HepG2 (cell line): ENCODE measurements around the gene POLR1H. TPM values are rescaled to one million over a fixed set of nuclear protein-coding genes. Genes with fewer than 3 reads are reported as not detected.

Experiments
- GABPA ChIP-seq, 2 experiments: IDR thresholded peaks; 2 replicates each; pipeline ENCODE4 v1.6.1; 2011 to 2016; ENCODE audit warnings: low read depth in 2 of 2, low read length in 1 of 2, missing biosample characterization in 1 of 2, missing genetic modification characterization in 1 of 2
- HIC2 ChIP-seq: sonication (generic); formaldehyde crosslinking; IDR thresholded peaks from 2 replicates; pipeline ENCODE4 v1.9.0; 2022; ENCODE audit warnings: low read depth, missing genetic modification reagents
- HMGXB3 ChIP-seq: sonication (generic); formaldehyde crosslinking; IDR thresholded peaks from 2 replicates; pipeline ENCODE4 v1.4.0; 2020; ENCODE audit warnings: missing genetic modification reagents, borderline replicate concordance
- HMGXB4 ChIP-seq, 2 experiments: sonication (generic) in 1 of 2; formaldehyde crosslinking in 1 of 2; IDR thresholded peaks; 2 replicates each; pipeline versions ENCODE4 v1.4.0 to v1.6.1; 2018 to 2020; ENCODE audit warnings: missing genetic modification reagents in 2 of 2, borderline replicate concordance in 1 of 2, low read depth in 1 of 2, mild to moderate bottlenecking in 1 of 2, missing biosample characterization in 1 of 2
- HNF4A ChIP-seq: sonication (generic); formaldehyde crosslinking; IDR thresholded peaks from 2 replicates; pipeline ENCODE4 v1.4.0; 2020; ENCODE audit warnings: missing genetic modification reagents
- IKZF5 ChIP-seq: IDR thresholded peaks from 2 replicates; pipeline ENCODE4 v1.6.1; 2018; ENCODE audit warnings: missing genetic modification reagents, mild to moderate bottlenecking, missing compliant biosample characterization
- KDM1A ChIP-seq: IDR thresholded peaks from 2 replicates; pipeline ENCODE4 v1.6.1; 2016; ENCODE audit warnings: missing compliant biosample characterization
- NR2C2 ChIP-seq: sonication (generic); formaldehyde crosslinking; IDR thresholded peaks from 2 replicates; pipeline ENCODE4 v1.4.0; 2020; ENCODE audit warnings: missing genetic modification reagents, mild to moderate bottlenecking, moderate library complexity, borderline replicate concordance
- YEATS4 ChIP-seq: sonication (generic); formaldehyde crosslinking; IDR thresholded peaks from 2 replicates; pipeline ENCODE4 v1.4.0; 2020; ENCODE audit warnings: missing genetic modification reagents, borderline replicate concordance
- ZFP36L1 ChIP-seq: sonication (generic); formaldehyde crosslinking; IDR thresholded peaks from 2 replicates; pipeline ENCODE4 v1.8.0; 2022; ENCODE audit warnings: mild to moderate bottlenecking, missing genetic modification reagents, moderate library complexity
- ZNF234 ChIP-seq: sonication (generic); formaldehyde crosslinking; conservative IDR thresholded peaks from 2 replicates; pipeline ENCODE4 v1.5.1; 2020; ENCODE audit warnings: mild to moderate bottlenecking, missing genetic modification reagents
- ZNF460 ChIP-seq: sonication (generic); formaldehyde crosslinking; IDR thresholded peaks from 2 replicates; pipeline ENCODE4 v1.5.1; 2020; ENCODE audit warnings: missing genetic modification reagents, mild to moderate bottlenecking, borderline replicate concordance
- polyA plus RNA-seq, 8 experiments: library from polyadenylated mRNA; depleted of rRNA in 3 of 8; stranded (reverse) in 7 of 8; unstranded in 1 of 8; fragments of >200 nt; fragmentation: Illumina TruSeq in 4 of 8; extraction: Trizol in 4 of 8; gene quantifications; 2 replicates each; pipeline versions ENCODE4 v1.2.1 to v1.2.3, GENCODE V29; 2011 to 2016; ENCODE audit warnings: low read depth in 4 of 8, missing spikeins in 1 of 8, mixed read lengths in 1 of 8; ENCODE audit not compliant: insufficient read depth in 1 of 8
- total RNA-seq, 5 experiments: library from RNA; depleted of rRNA; stranded (reverse); fragments of >200 nt; fragmentation: Illumina TruSeq; extraction: Trizol; gene quantifications; 2 replicates each; pipeline ENCODE4 v1.2.3, GENCODE V29; 2016; ENCODE audit warnings: low read depth in 1 of 5

The POLR1H gene
- total and polyA plus RNA-seq, 2 of the 13 experiments (the other 11 are each of a cell fraction or from before 2014, with no cell fraction given): 61.4 to 79.8 TPM

- TF ChIP-seq HMGXB4 (CRISPR knock-in tag; IDR thresholded peaks at IDR 0.05; ENCODE audit: borderline replicate concordance in 1 of 2, low read depth in 1 of 2) (peak; percentile 84 to 90), YEATS4 (peak; percentile 99), NR2C2 (CRISPR knock-in tag) (peak; percentile 75), ZFP36L1 (CRISPR knock-in tag) (peak; percentile 60; the same call in 1 of the 2 replicates), IKZF5 (CRISPR knock-in tag) (peak; percentile 99), GABPA (IDR thresholded peaks at IDR 0.05; ENCODE audit: low read depth, low read length) (peak; percentile 33; the same call in 1 of the 2 replicates), GABPA (CRISPR knock-in tag; IDR thresholded peaks at IDR 0.05; ENCODE audit: low read depth) (peak; percentile 87), KDM1A (CRISPR knock-in tag) (no peak; the same call in 1 of the 2 replicates), ZNF460 (no peak), ZNF234 (no peak), HIC2 (CRISPR knock-in tag) (peak; percentile 44; the same call in 1 of the 2 replicates), HNF4A (peak; percentile 90), HMGXB3 (CRISPR knock-in tag) (peak; percentile 51; the same call in 1 of the 2 replicates)
Measured at GRCh38 chr6:30061092-30061857, at the start of gene POLR1H (continued).
